GM12878 (cell line): Measurements from ENCODE around the gene OR6T1. TPM values are rescaled to one million over a fixed set of nuclear protein-coding genes. Genes with fewer than 3 reads are reported as not detected.

Source experiments
- ATAC-seq: fragments of 200-7000 bp; cut with Tn5 transposase; 3 replicates; pipeline ENCODE4 v1.9.1; 2020; ENCODE audit warnings: mild to moderate bottlenecking, moderate library complexity
- BruUV-seq: library from RNA; stranded (reverse); fragments of 400-500 nt; replicated peaks from 2 replicates; lab custom pipeline; 2021; lab: Mats Ljungman, UMichigan
- CTCF ChIA-PET: fragments of 300-600 bp; sonication (Branson Sonifier 250); formaldehyde crosslinking; extraction: SDS; loops from one replicate; lab custom pipeline; 2021; ENCODE audit warnings: inconsistent platforms; lab: Yijun Ruan, JAX
- POLR2A ChIA-PET: fragments of 350-600 bp; formaldehyde crosslinking; extraction: SDS; loops from one replicate; lab custom pipeline; 2021; ENCODE audit warnings: inconsistent platforms; lab: Charles Lee
- RAD21 ChIA-PET: fragments of 300-600 bp; sonication (Branson Sonifier 250); formaldehyde crosslinking; loops from one replicate; lab custom pipeline; 2023; ENCODE audit warnings: antibody characterized with exemption; ENCODE audit not compliant: unreplicated experiment; lab: Charles Lee
- SMC1A ChIA-PET: fragments of 300-600 bp; sonication (Branson Sonifier 250); formaldehyde crosslinking; loops from one replicate; lab custom pipeline; 2023; ENCODE audit not compliant: unreplicated experiment, uncharacterized antibody; lab: Charles Lee
- DNase-seq: peaks from one replicate; pipeline ENCODE4 v3.0.0-alpha.2; 2011; ENCODE audit warnings: low read depth, low spot score
- FAIRE-seq: peaks from 3 replicates; lab custom pipeline; 2011; peaks lifted over from hg19 to GRCh38; lab: Jason Lieb, UNC
- H2AFZ ChIP-seq: 2 replicates; pipeline ENCODE4 v1.6.0; 2011; ENCODE audit warnings: low read depth, low read length, control low read depth; ENCODE audit not compliant: control insufficient read depth
- H3K27ac ChIP-seq: 2 replicates; pipeline ENCODE4 v1.5.1; 2011; ENCODE audit warnings: control low read depth; ENCODE audit not compliant: control insufficient read depth, insufficient read depth
- H3K27me3 ChIP-seq, 2 experiments: replicated peaks in 1 of 2; 2 replicates each; pipeline versions ENCODE4 v1.6.0 to v1.6.1; 2011; ENCODE audit warnings: low read length in 1 of 2; ENCODE audit not compliant: control insufficient read depth in 2 of 2, insufficient read depth in 2 of 2
- H3K36me3 ChIP-seq, 2 experiments: 2 replicates each; pipeline ENCODE4 v1.5.1; 2011; ENCODE audit warnings: low read length in 1 of 2; ENCODE audit not compliant: control insufficient read depth in 2 of 2, insufficient read depth in 2 of 2
- H3K4me1 ChIP-seq: 2 replicates; pipeline ENCODE4 v1.6.1; 2011; ENCODE audit warnings: mild to moderate bottlenecking, low read length, moderate library complexity, mixed read lengths; ENCODE audit not compliant: control insufficient read depth, insufficient read depth
- H3K4me2 ChIP-seq: 2 replicates; pipeline ENCODE4 v1.6.0; 2011; ENCODE audit warnings: control low read depth; ENCODE audit not compliant: control insufficient read depth, insufficient read depth
- H3K4me3 ChIP-seq: fragments of 200-600 bp; sonication (generic); 2 replicates; pipeline ENCODE4 v1.5.1; 2016
- H3K79me2 ChIP-seq: 2 replicates; pipeline ENCODE4 v1.6.0; 2011; ENCODE audit warnings: low read length; ENCODE audit not compliant: control insufficient read depth, insufficient read depth
- H3K9ac ChIP-seq: 2 replicates; pipeline ENCODE4 v1.8.0; 2011; ENCODE audit warnings: low read length, control low read depth, mixed read lengths; ENCODE audit not compliant: control insufficient read depth, insufficient read depth
- H3K9me3 ChIP-seq: replicated peaks from 3 replicates; pipeline ENCODE4 v1.5.1; 2011; ENCODE audit warnings: mild to moderate bottlenecking, low read length; ENCODE audit not compliant: control insufficient read depth, insufficient read depth
- H4K20me1 ChIP-seq: 2 replicates; pipeline ENCODE4 v1.6.0; 2011; ENCODE audit not compliant: control insufficient read depth, insufficient read depth
- HDAC2 ChIP-seq: fragments of 200-600 bp; sonication (generic); IDR thresholded peaks from 2 replicates; pipeline ENCODE4 v1.6.1; 2017
- IKZF1 ChIP-seq: fragments of 450-650 bp; conservative IDR thresholded peaks from 2 replicates; pipeline ENCODE4 v1.6.1; 2017; ENCODE audit warnings: antibody characterized with exemption, mild to moderate bottlenecking
- JUND ChIP-seq: IDR thresholded peaks from 2 replicates; pipeline ENCODE4 v1.6.1; 2012; ENCODE audit warnings: low read depth, mild to moderate bottlenecking, low read length, improper control_type of control experiment, moderate library complexity
- PML ChIP-seq: IDR thresholded peaks from 2 replicates; pipeline ENCODE4 v1.6.1; 2012; ENCODE audit warnings: low read length, inconsistent platforms
- SMARCA5 ChIP-seq: fragments of 450-650 bp; IDR thresholded peaks from 2 replicates; pipeline ENCODE4 v1.6.1; 2017; ENCODE audit warnings: mild to moderate bottlenecking
- ZBTB4 ChIP-seq: fragments of 450-650 bp; formaldehyde crosslinking; IDR thresholded peaks from 2 replicates; pipeline ENCODE4 v1.4.0; 2022; ENCODE audit warnings: mild to moderate bottlenecking, moderate library complexity
- WGBS: methylation state at CpG from one replicate; pipeline ENCODE4 v1.1.6; 2016; ENCODE audit warnings: low lambda C conversion rate; ENCODE audit not compliant: insufficient replicate concordance, insufficient coverage; ENCODE audit errors: missing lambda C conversion rate; 5-methylcytosine and 5-hydroxymethylcytosine counted together
- in situ Hi-C: fragments of 300-500 bp; cut with MboI; formaldehyde crosslinking; loops from 9 replicates; pipeline ENCODE4 v1.14.3; 2018; ENCODE audit warnings: mixed read lengths
- intact Hi-C: fragments of 100-400 bp; cut with micrococcal nuclease; formaldehyde crosslinking; loops from one replicate; pipeline ENCODE4 v1.14.2; 2022; ENCODE audit not compliant: unreplicated experiment
- polyA plus RNA-seq, 11 experiments: library from polyadenylated mRNA; depleted of rRNA in 4 of 11; unstranded in 6 of 11; stranded (reverse) in 5 of 11; fragments of >200 nt; fragmentation: Nextera tagmentation in 4 of 11; fragmentation: Illumina TruSeq in 1 of 11; extraction: Ambion mirVana in 4 of 11; extraction: Trizol in 1 of 11; gene quantifications; 1 replicate in 1 of 11; 2 replicates in 10 of 11; pipeline versions ENCODE4 v1.2.1 to v1.2.3, GENCODE V29; 2011 to 2016; ENCODE audit warnings: inconsistent platforms in 2 of 11, missing spikeins in 2 of 11, low read depth in 1 of 11
- total RNA-seq, 4 experiments: library from RNA; depleted of rRNA in 3 of 4; stranded (reverse); fragments of >200 nt in 3 of 4; fragmentation: Illumina TruSeq in 1 of 4; extraction: Trizol in 1 of 4; gene quantifications; 2 replicates each; pipeline versions ENCODE4 v1.2.1 to v1.2.3, GENCODE V29; 2013 to 2021
- TF ChIP-seq, protein P1 (sequence below): fragments of 450-650 bp; IDR thresholded peaks from 2 replicates; pipeline ENCODE4 v1.6.1; 2017; ENCODE audit warnings: low read depth, mild to moderate bottlenecking, moderate library complexity

OR6T1 gene
- total and polyA plus RNA-seq, 10 of the 15 experiments (the other 5 are each of a cell fraction or from before 2014, with no cell fraction given) = not detected

DNA sequence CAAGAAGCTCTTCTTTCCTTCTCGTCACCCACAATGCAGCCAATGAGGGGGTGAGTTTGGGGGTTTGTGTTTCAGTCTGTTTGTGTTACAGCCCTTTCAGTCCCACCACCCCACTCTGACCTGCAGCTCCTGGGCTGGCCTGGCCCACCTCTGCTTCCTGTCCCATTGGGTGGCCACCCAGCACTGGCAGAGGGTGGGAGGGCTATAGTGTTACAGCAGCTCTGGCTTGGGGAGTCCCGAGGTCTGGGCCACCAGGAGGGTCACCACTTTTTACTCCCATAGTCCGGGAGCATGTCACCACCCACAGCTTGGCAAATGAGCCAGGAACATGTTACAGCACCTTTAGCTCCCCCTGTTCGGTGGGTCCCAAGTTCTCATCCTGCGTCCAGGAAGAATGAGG, 35.7 kb upstream of the OR6T1 start:
- no peak for FAIRE-seq
- POLR2A ChIA-PET = no interaction called here
- H3K36me3 ChIP-seq = no peaks in the 10 kb centered on the region

More for the DNA sequence above, 35.7 kb upstream of the OR6T1 start:
- Histone ChIP-seq H3K9ac (no peak overlapping the region), H3K4me1 (no peaks in the 10 kb centered on the region), H3K27me3 (no peaks in the 10 kb centered on the region), H2AFZ (no peak overlapping the region), H3K27ac (no peak overlapping the region)
- in situ Hi-C loops = no loop called here
- SMC1A ChIA-PET = no interaction called here
- ATAC-seq (no peak), DNase-seq (no peak)
- BruUV-seq = no TSS peak
- RAD21 ChIA-PET = no interaction called here
- WGBS = 9% methylated on average over 5 of the region's 5 CpGs
- CTCF ChIA-PET = no interaction called here
- no peak for TF ChIP-seq PML
- no peak for TF ChIP-seq JUND
- TF ChIP-seq HDAC2 = no peak
- TF ChIP-seq IKZF1 = no peak
- TF ChIP-seq, protein P1, sequence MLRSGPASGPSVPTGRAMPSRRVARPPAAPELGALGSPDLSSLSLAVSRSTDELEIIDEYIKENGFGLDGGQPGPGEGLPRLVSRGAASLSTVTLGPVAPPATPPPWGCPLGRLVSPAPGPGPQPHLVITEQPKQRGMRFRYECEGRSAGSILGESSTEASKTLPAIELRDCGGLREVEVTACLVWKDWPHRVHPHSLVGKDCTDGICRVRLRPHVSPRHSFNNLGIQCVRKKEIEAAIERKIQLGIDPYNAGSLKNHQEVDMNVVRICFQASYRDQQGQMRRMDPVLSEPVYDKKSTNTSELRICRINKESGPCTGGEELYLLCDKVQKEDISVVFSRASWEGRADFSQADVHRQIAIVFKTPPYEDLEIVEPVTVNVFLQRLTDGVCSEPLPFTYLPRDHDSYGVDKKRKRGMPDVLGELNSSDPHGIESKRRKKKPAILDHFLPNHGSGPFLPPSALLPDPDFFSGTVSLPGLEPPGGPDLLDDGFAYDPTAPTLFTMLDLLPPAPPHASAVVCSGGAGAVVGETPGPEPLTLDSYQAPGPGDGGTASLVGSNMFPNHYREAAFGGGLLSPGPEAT = no peak
- TF ChIP-seq SMARCA5 = no peak
- no peak for TF ChIP-seq ZBTB4 (CRISPR knock-in tag)
- TF ChIP-seq, all 136 proteins: peak for 0
- Histone ChIP-seq H3K9me3 (no peaks in the 10 kb centered on the region), H3K4me3 (no peak overlapping the region), H3K79me2 (no peaks in the 10 kb centered on the region), H4K20me1 (no peaks in the 10 kb centered on the region), H3K4me2 (no peak overlapping the region)
- intact Hi-C loops = no loop called here
